HepG2 (cell line): ENCODE data around the gene RIPK3. TPM values are rescaled to one million over a fixed set of nuclear protein-coding genes. Genes with fewer than 3 reads are reported as not detected.

ENCODE experiments used
- GABPB1 ChIP-seq: IDR thresholded peaks from 2 replicates; pipeline ENCODE4 v1.6.1; 2016; ENCODE audit warnings: mild to moderate bottlenecking, missing genetic modification reagents, moderate library complexity, missing compliant biosample characterization
- polyA plus RNA-seq, 8 experiments: library from polyadenylated mRNA; depleted of rRNA in 3 of 8; stranded (reverse) in 7 of 8; unstranded in 1 of 8; fragments of >200 nt; fragmentation: Illumina TruSeq in 4 of 8; extraction: Trizol in 4 of 8; gene quantifications; 2 replicates each; pipeline versions ENCODE4 v1.2.1 to v1.2.3, GENCODE V29; 2011 to 2016; ENCODE audit warnings: low read depth in 4 of 8, missing spikeins in 1 of 8, mixed read lengths in 1 of 8; ENCODE audit not compliant: insufficient read depth in 1 of 8
- total RNA-seq, 5 experiments: library from RNA; depleted of rRNA; stranded (reverse); fragments of >200 nt; fragmentation: Illumina TruSeq; extraction: Trizol; gene quantifications; 2 replicates each; pipeline ENCODE4 v1.2.3, GENCODE V29; 2016; ENCODE audit warnings: low read depth in 1 of 5
- TF ChIP-seq, protein P1 (sequence below), 2 experiments: fragments of 450-650 bp in 1 of 2; sonication (generic) in 1 of 2; formaldehyde crosslinking in 1 of 2; IDR thresholded peaks; 2 replicates each; pipeline versions ENCODE4 v1.6.1 to v1.8.0; 2016 to 2022; ENCODE audit warnings: antibody characterized with exemption in 1 of 2, mild to moderate bottlenecking in 1 of 2, missing genetic modification reagents in 1 of 2

Gene RIPK3
- total and polyA plus RNA-seq, 2 of the 13 experiments (the other 11 are each of a cell fraction or from before 2014, with no cell fraction given) = not detected

- TF ChIP-seq, protein P1, sequence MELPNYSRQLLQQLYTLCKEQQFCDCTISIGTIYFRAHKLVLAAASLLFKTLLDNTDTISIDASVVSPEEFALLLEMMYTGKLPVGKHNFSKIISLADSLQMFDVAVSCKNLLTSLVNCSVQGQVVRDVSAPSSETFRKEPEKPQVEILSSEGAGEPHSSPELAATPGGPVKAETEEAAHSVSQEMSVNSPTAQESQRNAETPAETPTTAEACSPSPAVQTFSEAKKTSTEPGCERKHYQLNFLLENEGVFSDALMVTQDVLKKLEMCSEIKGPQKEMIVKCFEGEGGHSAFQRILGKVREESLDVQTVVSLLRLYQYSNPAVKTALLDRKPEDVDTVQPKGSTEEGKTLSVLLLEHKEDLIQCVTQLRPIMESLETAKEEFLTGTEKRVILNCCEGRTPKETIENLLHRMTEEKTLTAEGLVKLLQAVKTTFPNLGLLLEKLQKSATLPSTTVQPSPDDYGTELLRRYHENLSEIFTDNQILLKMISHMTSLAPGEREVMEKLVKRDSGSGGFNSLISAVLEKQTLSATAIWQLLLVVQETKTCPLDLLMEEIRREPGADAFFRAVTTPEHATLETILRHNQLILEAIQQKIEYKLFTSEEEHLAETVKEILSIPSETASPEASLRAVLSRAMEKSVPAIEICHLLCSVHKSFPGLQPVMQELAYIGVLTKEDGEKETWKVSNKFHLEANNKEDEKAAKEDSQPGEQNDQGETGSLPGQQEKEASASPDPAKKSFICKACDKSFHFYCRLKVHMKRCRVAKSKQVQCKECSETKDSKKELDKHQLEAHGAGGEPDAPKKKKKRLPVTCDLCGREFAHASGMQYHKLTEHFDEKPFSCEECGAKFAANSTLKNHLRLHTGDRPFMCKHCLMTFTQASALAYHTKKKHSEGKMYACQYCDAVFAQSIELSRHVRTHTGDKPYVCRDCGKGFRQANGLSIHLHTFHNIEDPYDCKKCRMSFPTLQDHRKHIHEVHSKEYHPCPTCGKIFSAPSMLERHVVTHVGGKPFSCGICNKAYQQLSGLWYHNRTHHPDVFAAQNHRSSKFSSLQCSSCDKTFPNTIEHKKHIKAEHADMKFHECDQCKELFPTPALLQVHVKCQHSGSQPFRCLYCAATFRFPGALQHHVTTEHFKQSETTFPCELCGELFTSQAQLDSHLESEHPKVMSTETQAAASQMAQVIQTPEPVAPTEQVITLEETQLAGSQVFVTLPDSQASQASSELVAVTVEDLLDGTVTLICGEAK (IDR thresholded peaks at IDR 0.05) = no peak
- TF ChIP-seq, protein P1 (CRISPR knock-in tag; IDR thresholded peaks at IDR 0.05) = peak; percentile 51; the same call in 1 of the 2 replicates
- TF ChIP-seq GABPB1 (CRISPR knock-in tag) = peak; percentile 9; the same call in 1 of the 2 replicates
- TF ChIP-seq, all 625 proteins: peak for 6
Observed at GRCh38 chr14:24369907-24370687, 30.3 kb upstream of the RIPK3 start (continued).
